ENCODE data around the gene GPER1.
"Not testable (repeated sequence)": the region's sequence is repeated elsewhere in the genome, so short reads cannot be mapped to it uniquely, and the experiment has no call there.

The GPER1 gene

DNA sequence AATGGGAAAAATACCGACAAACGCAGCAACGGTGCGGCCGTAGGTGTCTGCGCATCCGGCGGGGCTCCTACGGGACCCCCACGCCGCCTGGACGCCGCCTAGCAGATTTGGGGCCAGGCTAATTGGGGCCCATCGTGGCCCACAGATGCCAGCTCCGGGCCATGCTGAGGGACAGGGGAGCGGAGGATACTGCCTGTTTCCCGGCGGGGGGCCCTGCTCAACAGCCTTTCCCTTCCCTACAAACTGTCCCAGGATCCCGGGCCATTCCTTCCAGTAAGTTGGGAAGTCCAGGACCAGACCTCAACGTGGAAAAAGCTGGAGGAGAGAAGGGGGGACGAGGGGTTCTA, 21.7 kb upstream of the GPER1 start:
- in situ Hi-C loops (cut with MboI; ENCODE audit: low sequenced_read_pairs): loop anchor here (10.0 kb wide), 1 partner anchor 71 kb away; no protein-coding TSS in a partner anchor

GRCh38 chr7:1068013-1068412, 19.9 kb upstream of the GPER1 start:
- in situ Hi-C loops (cut with MboI; ENCODE audit: low sequenced_read_pairs): loop anchor here (10.0 kb wide), 1 partner anchor 73 kb away; no protein-coding TSS in a partner anchor

DNA sequence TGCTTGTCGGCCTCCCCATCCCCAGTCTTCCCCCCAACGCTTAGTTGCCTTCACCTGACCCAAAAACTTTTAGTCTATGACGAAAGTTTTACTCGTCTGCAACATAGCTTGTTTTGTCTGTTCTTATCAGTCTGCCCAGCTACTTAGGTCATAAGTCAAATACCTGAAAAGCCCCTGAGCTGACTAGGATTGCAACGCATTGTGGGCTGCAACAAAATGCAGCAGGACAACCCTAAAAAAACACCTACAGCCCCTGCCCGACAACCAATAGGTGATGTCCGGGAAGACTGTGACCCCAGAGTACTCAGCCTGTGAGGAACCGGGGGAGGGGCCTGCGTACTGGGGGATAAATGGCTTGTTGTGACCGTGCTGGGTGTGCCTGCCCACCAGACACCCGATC, 19.3 kb upstream of the GPER1 start:
- in situ Hi-C loops (cut with MboI; ENCODE audit: low sequenced_read_pairs): loop anchor here (10.0 kb wide), 1 partner anchor 74 kb away; no protein-coding TSS in a partner anchor

DNA sequence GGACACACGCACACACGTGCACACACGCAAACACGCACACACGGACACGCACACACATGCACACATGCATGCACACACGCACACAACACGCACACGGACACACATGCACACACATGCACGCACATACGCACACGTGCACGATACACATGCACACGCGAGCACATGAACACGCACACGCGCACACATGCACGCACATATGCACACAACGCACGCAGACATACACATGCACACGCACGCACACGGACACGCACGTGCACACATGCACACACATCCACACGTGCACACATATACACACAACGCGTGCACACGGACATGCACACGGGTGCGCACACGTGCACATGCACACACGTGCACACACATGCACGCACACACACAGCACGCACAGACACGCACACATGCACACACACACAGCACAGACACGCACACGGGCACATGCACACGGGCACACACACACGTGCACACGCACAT, 17.3 kb upstream of the GPER1 start:
- in situ Hi-C loops (cut with MboI; ENCODE audit: low sequenced_read_pairs): no loop called here

- in situ Hi-C loops (cut with MboI; ENCODE audit: low sequenced_read_pairs): no loop called here
Measured at GRCh38 chr7:1071731-1072254, 16.1 kb upstream of the GPER1 start.

DNA sequence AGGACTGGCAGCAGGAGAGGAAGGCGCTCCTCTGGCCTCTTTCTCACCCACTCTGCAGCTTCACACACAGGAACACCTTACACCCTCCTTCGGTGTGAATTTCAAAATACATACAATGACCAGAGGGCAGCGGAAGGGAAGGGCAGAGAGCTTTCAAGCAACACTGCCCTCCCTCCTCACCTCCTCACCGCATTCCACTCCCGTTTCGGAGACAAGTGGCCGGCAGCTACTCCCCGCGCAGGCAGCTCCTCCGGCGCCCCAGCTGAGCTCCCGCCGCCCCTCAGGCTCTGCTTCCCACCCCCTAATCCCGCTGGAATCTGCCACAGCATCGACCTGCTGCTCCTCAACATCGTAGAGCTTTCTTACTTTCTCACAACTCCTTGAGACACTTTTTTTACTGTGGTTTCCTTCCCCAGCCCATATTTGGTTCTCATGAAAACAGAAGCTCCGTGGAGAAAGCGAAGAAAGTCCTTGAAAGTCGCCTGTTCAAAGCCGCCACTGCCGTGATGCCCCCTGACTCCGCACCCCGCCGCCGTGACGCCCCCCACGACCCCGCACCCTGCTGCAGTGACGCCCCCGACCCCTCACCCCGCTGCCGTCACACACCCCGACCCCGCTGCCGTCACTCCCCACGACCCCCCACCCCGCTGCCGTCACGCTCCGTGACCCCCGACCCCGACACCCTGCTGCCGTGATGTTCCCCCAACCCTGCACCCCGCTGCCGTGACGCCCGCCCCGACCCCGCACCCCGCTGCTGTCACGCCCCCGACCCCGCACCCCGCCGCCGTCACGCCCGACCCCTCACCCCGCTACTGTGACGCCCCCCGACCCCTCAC, 14.6 kb upstream of the GPER1 start:
- in situ Hi-C loops (cut with MboI; ENCODE audit: low sequenced_read_pairs): no loop called here

GRCh38 chr7:1074018-1074417, 13.9 kb upstream of the GPER1 start:
- in situ Hi-C loops (cut with MboI; ENCODE audit: low sequenced_read_pairs): not testable (repeated sequence)

- in situ Hi-C loops (cut with MboI; ENCODE audit: low sequenced_read_pairs): no loop called here
Measured at GRCh38 chr7:1074593-1075431, 13.1 kb upstream of the GPER1 start.

DNA sequence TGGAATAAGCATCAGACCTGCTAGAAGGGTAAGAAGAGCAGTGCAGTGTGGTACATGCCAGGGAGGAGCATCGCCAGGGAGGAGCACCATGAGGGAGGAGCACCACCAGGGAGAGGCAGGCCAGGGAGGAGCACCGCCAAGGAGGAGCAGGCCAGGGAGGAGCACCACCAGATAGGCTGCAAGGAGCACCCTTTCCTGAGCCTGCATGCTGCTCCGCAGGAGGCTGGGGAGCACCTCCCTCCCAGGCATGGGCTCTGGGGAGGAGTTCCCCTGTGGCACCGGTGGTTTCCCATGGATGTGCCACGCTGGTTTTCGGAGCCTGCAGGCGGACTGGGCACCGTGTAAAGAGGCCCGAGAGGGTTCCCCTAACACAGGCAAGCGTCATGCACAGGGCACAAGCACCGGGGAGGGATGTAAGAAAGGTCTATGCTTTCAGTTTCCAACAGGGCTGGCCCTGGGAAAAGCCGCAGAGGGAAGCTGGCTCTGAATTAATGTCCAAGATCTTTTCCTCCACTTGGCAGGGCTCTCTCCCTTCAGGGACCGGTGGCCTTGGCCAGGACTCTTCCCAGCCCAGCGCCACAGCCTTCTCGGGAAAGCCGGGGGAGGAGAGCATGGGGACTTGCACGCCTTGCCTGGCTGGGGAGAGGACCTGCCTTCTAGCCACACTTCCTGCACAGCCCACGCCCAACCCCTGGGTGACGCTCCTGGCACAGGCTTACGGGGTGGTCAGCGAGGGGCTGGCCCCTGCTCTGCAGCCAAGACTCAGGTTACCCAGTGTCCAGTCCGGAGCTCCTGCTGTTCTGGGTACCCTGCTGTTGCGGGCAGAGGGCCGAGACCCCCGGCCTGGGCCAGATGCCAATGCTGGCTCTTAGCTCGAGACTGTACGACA, 11.5 kb upstream of the GPER1 start:
- in situ Hi-C loops (cut with MboI; ENCODE audit: low sequenced_read_pairs): no loop called here

DNA sequence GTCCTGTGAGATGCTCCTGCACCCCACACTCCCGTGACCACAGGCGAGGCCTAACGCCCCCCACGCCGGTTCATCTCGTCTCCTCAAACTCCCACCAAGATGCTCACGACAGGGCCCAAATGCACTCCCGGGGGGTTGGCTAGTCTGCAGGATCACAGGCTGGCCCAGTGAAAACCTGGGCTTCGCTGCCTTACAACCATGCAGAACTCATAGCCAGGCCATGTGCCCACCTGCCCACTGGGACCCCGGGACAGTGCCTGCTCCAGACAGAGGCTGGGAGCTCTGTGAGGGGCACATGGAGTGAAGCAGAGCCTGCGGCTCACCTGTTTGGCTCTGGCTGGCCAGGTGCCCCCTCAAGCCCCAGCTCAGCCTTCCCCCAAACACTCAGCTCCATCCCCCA, 9.4 kb upstream of the GPER1 start:
- in situ Hi-C loops (cut with MboI; ENCODE audit: low sequenced_read_pairs): no loop called here

GRCh38 chr7:1078985-1079384, 8.9 kb upstream of the GPER1 start:
- in situ Hi-C loops (cut with MboI; ENCODE audit: low sequenced_read_pairs): no loop called here

DNA sequence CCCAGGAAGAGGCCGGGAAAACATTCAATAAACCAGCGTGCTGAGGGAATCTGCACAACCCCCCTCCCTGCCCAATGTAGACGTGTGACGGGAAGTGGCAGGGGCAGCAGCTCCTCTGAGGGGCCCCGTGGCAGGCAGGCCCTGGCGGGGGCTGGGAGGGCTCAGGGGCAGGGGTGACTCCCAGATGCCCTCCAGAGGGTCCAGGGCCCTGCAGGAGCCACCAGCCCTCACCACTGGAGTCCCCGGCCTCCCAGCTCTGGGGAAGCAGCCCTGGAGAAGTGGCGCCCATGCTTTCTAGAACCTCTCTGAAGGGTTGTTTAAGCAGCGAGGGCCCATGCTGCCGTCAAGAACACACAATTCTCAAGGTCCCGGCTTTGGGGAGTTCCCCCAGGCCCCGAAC, 8.4 kb upstream of the GPER1 start:
- in situ Hi-C loops (cut with MboI; ENCODE audit: low sequenced_read_pairs): no loop called here

GRCh38 chr7:1080252-1080920, 7.5 kb upstream of the GPER1 start:
- in situ Hi-C loops (cut with MboI; ENCODE audit: low sequenced_read_pairs): no loop called here

DNA sequence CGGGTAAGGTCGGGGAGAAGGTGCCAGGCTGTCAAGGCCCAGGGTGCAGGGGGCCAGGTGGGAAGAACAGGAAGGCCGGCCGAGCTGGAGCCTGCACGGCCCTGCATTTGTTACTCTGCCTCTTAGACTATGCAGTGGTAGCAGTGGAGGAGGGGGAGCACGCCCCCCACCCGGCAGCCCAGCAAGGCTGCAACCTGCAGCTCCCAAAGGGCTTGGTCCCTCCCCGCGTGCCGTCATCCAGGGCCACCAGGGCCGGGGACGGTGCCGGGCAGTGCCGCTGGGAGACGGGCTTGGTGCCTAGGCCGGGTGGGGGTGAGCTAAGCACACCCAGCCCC, 7.0 kb upstream of the GPER1 start:
- in situ Hi-C loops (cut with MboI; ENCODE audit: low sequenced_read_pairs): no loop called here

DNA sequence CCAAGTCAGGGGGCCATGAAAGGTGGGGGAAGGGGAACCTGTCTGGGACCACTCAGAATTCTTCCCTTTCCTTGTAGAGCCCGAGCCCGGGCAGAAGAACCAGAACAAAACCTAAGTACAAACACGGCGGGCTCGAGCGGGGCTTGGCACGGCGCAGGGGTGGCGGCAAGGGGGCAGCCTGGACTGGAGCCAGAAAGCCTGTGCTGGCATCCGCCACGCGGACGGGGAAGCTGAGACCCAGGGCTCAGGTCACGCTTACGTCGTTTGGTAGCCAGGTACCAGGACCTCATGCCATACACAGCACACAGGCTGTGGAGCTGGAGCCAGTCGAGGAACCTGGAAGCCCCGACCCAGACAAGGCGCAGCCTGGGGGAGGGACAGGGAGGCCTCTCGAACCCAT, 6.6 kb upstream of the GPER1 start:
- in situ Hi-C loops (cut with MboI; ENCODE audit: low sequenced_read_pairs): no loop called here

GRCh38 chr7:1081931-1082401, 5.9 kb upstream of the GPER1 start:
- in situ Hi-C loops (cut with MboI; ENCODE audit: low sequenced_read_pairs): no loop called here

DNA sequence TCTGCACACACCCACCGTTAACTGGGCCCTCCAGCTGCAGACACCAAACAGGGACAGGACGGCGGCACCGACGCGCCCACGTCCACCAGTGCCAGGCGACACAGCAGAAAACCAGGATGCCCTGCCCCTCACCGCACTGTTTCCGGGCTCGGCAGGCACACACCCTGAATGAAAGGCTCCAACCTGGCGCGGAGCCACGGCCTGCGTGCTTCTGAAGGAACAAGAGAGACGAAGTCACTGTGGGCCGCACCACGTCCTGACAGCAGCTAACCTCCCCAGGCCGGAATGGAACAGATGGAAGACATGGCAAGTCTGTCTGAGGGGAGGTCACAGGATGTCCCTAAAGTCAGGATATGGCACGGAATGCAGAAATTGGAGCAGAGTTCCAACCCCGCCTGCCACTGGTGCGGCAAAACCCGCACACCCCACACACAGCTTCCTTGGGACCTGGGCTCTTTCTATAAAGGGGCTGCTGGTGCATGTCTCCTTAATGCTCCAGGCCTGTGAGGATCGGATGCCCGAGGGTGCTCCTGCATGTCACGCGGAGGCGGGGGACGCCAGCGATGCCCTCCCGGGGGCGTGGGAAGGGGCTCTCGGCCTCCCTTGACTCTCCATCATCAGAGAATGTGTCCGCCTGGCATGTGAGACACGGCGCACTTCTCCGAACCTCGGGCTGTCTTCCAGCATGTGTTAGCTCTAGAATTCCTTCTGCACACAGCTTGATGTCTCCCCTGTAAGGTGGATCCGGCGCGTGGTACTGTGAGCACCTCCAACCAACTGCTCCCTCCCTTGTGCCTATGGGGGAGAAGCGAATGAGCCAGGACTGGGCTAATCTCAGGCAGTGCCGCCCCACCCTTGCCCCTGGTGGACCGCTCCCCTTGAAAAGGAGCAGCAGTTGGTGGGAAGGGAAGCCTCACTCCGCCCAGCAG, 3.9 kb upstream of the GPER1 start:
- in situ Hi-C loops (cut with MboI; ENCODE audit: low sequenced_read_pairs): no loop called here

GRCh38 chr7:1085266-1085665, 2.6 kb upstream of the GPER1 start:
- in situ Hi-C loops (cut with MboI; ENCODE audit: low sequenced_read_pairs): no loop called here

- in situ Hi-C loops (cut with MboI; ENCODE audit: low sequenced_read_pairs): no loop called here
Measured at GRCh38 chr7:1085910-1086421, 1.9 kb upstream of the GPER1 start.

All from HL-60/S4 treated with retinoic acid at 250 ng/mL for 4 days and 3 days (cell line).